CD4-positive, alpha-beta T cell (primary cell): ENCODE results near the gene HSD17B10. TPM values are rescaled to one million over a fixed set of nuclear protein-coding genes. Genes with fewer than 3 reads are reported as not detected.
"Not testable (repeated sequence)": the region's sequence is repeated elsewhere in the genome, so short reads cannot be mapped to it uniquely, and the experiment has no call there.

ENCODE experiments used
- ATAC-seq: fragments of 200-7000 bp; cut with Tn5 transposase; one replicate; pipeline ENCODE4 v1.10.0; 2022; ENCODE audit warnings: mild to moderate bottlenecking; ENCODE audit not compliant: poor library complexity
- CTCF ChIA-PET: fragments of 350-600 bp; sonication (Branson Sonifier 250); formaldehyde crosslinking; loops from one replicate; lab custom pipeline; 2021; ENCODE audit warnings: antibody characterized with exemption, inconsistent platforms; lab: Charles Lee
- POLR2A ChIA-PET: fragments of 350-600 bp; sonication (Branson Sonifier 250); formaldehyde crosslinking; loops from one replicate; lab custom pipeline; 2021; ENCODE audit warnings: antibody characterized with exemption, inconsistent platforms; lab: Charles Lee
- DNase-seq, 14 experiments: peaks; one replicate each; pipeline ENCODE4 v3.0.0-alpha.2; 2013 to 2020; ENCODE audit warnings: mixed read lengths in 2 of 14
- H3K27ac ChIP-seq, 2 donors: one replicate each; pipeline versions ENCODE4 v1.5.1 to v1.7.0; 2013; ENCODE audit warnings: low read length in 2 of 2, low read depth in 1 of 2, mild to moderate bottlenecking in 1 of 2
- H3K27me3 ChIP-seq, 2 experiments: 1 replicate in 1 of 2; 2 replicates in 1 of 2; pipeline versions ENCODE4 v1.6.1 to v1.7.0; 2013; ENCODE audit warnings: low read length in 2 of 2, control low read depth in 1 of 2, mild to moderate bottlenecking in 1 of 2, moderate library complexity in 1 of 2; ENCODE audit not compliant: insufficient read depth in 2 of 2, control insufficient read depth in 1 of 2
- H3K36me3 ChIP-seq: one replicate; pipeline ENCODE4 v1.6.1; 2013; ENCODE audit warnings: low read length, control low read depth; ENCODE audit not compliant: insufficient read depth
- H3K4me1 ChIP-seq: one replicate; pipeline ENCODE4 v1.6.1; 2013; ENCODE audit warnings: low read length, control low read depth; ENCODE audit not compliant: insufficient read depth
- H3K4me3 ChIP-seq: one replicate; pipeline ENCODE4 v1.5.1; 2013; ENCODE audit warnings: mild to moderate bottlenecking, low read length, moderate library complexity
- H3K9me3 ChIP-seq, 2 experiments: 1 replicate in 1 of 2; 2 replicates in 1 of 2; pipeline versions ENCODE4 v1.6.1 to v1.7.0; 2013; ENCODE audit warnings: low read length in 2 of 2, mild to moderate bottlenecking in 2 of 2, control low read depth in 1 of 2, moderate library complexity in 1 of 2; ENCODE audit not compliant: control insufficient read depth in 1 of 2, insufficient read depth in 1 of 2
- H3K27ac Mint-ChIP-seq: one replicate; pipeline ENCODE4 v1.8.0; 2020; ENCODE audit warnings: mixed read lengths
- H3K27me3 Mint-ChIP-seq: one replicate; pipeline ENCODE4 v1.8.0; 2021; ENCODE audit warnings: mixed read lengths
- H3K36me3 Mint-ChIP-seq: one replicate; pipeline ENCODE4 v1.8.0; 2021; ENCODE audit warnings: low read depth, mixed read lengths
- H3K4me1 Mint-ChIP-seq: one replicate; pipeline ENCODE4 v1.8.0; 2021; ENCODE audit warnings: low read depth, mixed read lengths
- H3K4me3 Mint-ChIP-seq: one replicate; pipeline ENCODE4 v1.8.0; 2020; ENCODE audit warnings: mild to moderate bottlenecking, mixed read lengths
- H3K9me3 Mint-ChIP-seq: one replicate; pipeline ENCODE4 v1.8.0; 2020; ENCODE audit warnings: mixed read lengths
- intact Hi-C, 2 experiments: fragments of 100-400 bp; cut with DNase I in 1 of 2; cut with micrococcal nuclease in 1 of 2; formaldehyde crosslinking; loops; one replicate each; pipeline versions ENCODE4 v1.15.1 to v1.9.0; 2023 to 2025; cut with DNase I, micrococcal nuclease
- total RNA-seq, 174 experiments: library from RNA in 2 of 174; stranded (reverse) in 2 of 174; gene quantifications; one replicate each; pipeline ENCODE4 v1.2.3 and lab custom pipeline; 2021 to 2026
- TF ChIP-seq, protein P1 (sequence below): fragments of 200-600 bp; IDR thresholded peaks from one replicate; pipeline ENCODE4 v1.8.0; 2022; ENCODE audit warnings: antibody characterized with exemption, mild to moderate bottlenecking

HSD17B10 gene
- total RNA-seq, 2 experiments from 2014 or later = 27.0 to 28.6 TPM

DNA sequence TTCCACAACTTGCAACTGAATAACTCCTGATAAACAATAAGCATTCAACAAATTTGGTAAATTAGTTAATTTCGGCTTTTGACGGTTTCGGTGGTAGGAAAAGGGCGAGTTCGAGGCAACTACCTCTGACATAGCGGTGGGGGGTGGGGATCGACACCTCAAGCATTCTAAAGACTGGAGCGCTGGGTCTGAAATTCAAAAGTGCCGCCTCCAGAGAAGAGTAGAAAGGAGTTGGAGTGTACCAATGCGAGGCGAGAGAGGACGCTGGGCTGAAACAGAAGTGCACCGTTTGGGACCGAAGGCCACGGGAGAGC, 12.4 kb downstream of the HSD17B10 start:
- Histone ChIP-seq H3K27ac (peak overlapping the region; percentile 90 to 98), H3K36me3 (peaks cover 3% of the 10 kb centered on the region), H3K4me1 (peaks cover 34% of the 10 kb centered on the region), H3K27me3 (no peaks in the 10 kb centered on the region), H3K4me3 (peak overlapping the region; percentile 93), H3K9me3 (no peaks in the 10 kb centered on the region)
- CTCF ChIA-PET = interaction anchor here (0.5 to 2.5 kb wide), 4 partner anchors 14 to 108 kb away, joined by 3 to 19 read pairs (median 6); no protein-coding TSS in a partner anchor
- no peaks in the 10 kb centered on the region for H3K9me3 Mint-ChIP-seq
- peak overlapping the region; percentile 99 for H3K4me3 Mint-ChIP-seq
- H3K27me3 Mint-ChIP-seq = no peaks in the 10 kb centered on the region
- peaks cover 17% of the 10 kb centered on the region for H3K36me3 Mint-ChIP-seq
- peak; percentile 16 for ATAC-seq
- POLR2A ChIA-PET = interaction anchor here (0.6 to 2.2 kb wide), 11 partner anchors 11 to 1108 kb away, joined by 3 to 17 read pairs (median 10); partner anchors contain the start of genes GNL3L, KDM5C, PHF8 and TSPYL2
- peak overlapping the region; percentile 90 for H3K27ac Mint-ChIP-seq
- H3K4me1 Mint-ChIP-seq = peaks cover 28% of the 10 kb centered on the region
- DNase-seq = no peak
- TF ChIP-seq, protein P1, sequence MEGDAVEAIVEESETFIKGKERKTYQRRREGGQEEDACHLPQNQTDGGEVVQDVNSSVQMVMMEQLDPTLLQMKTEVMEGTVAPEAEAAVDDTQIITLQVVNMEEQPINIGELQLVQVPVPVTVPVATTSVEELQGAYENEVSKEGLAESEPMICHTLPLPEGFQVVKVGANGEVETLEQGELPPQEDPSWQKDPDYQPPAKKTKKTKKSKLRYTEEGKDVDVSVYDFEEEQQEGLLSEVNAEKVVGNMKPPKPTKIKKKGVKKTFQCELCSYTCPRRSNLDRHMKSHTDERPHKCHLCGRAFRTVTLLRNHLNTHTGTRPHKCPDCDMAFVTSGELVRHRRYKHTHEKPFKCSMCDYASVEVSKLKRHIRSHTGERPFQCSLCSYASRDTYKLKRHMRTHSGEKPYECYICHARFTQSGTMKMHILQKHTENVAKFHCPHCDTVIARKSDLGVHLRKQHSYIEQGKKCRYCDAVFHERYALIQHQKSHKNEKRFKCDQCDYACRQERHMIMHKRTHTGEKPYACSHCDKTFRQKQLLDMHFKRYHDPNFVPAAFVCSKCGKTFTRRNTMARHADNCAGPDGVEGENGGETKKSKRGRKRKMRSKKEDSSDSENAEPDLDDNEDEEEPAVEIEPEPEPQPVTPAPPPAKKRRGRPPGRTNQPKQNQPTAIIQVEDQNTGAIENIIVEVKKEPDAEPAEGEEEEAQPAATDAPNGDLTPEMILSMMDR = no peak
- intact Hi-C loops = loop anchor here (2.0 to 10.0 kb wide), 5 partner anchors 13 to 1386 kb away; partner anchors contain the start of genes HSD17B10 (in 1 of the 2), HUWE1 (in 1 of the 2), KDM5C (in 1 of the 2) and MAGED2 (in 1 of the 2)

DNA sequence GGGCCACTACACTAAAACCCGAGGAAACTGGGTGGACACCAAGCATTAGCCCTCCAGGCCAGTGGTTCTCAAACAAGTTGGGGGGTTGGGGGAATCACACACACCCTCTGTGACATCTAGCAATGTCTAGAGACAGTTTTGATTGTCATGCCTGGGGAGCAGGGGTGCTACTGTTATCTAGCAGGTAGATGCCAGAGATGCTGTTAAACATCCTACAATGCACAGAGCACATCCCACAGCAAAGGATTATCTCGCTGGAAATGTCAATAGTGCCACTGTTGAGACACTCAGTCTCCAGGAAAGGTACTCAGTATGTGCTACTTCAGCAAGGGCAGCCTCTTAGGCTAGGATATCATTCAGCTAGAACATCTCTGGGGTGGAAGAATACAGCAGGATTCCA, 13.0 kb downstream of the HSD17B10 start:
- Mint-ChIP-seq H3K27me3 (no peaks in the 10 kb centered on the region), H3K36me3 (peaks cover 17% of the 10 kb centered on the region), H3K4me1 (peaks cover 28% of the 10 kb centered on the region), H3K27ac (peak overlapping the region; percentile 90), H3K4me3 (peak overlapping the region; percentile 99), H3K9me3 (no peaks in the 10 kb centered on the region)
- peak overlapping the region; percentile 93 for H3K4me3 ChIP-seq
- DNase-seq (no peak), ATAC-seq (no peak)
- peaks cover 34% of the 10 kb centered on the region for H3K4me1 ChIP-seq
- H3K27ac ChIP-seq = peak overlapping the region; percentile 35 to 98
- intact Hi-C loops = loop anchor here (2.0 to 10.0 kb wide), 4 partner anchors 14 to 1386 kb away; partner anchors contain the start of genes HSD17B10 (in 1 of the 2), HUWE1 (in 1 of the 2) and MAGED2 (in 1 of the 2)
- H3K36me3 ChIP-seq = peaks cover 3% of the 10 kb centered on the region
- POLR2A ChIA-PET = no interaction called here
- TF ChIP-seq, protein P1 = no peak
- no peaks in the 10 kb centered on the region for H3K27me3 ChIP-seq
- CTCF ChIA-PET = interaction anchor here (1.9 to 2.4 kb wide), 2 partner anchors 61 to 108 kb away, joined by 4 to 8 read pairs; no protein-coding TSS in a partner anchor
- H3K9me3 ChIP-seq = no peaks in the 10 kb centered on the region

GRCh38 chrX:53420351-53420750, 13.8 kb downstream of the HSD17B10 start:
- H3K4me1 Mint-ChIP-seq = peaks cover 28% of the 10 kb centered on the region
- DNase-seq, H3K9me3 Mint-ChIP-seq, H3K27me3 ChIP-seq, H3K27me3 Mint-ChIP-seq, POLR2A ChIA-PET, H3K36me3 ChIP-seq, ATAC-seq, H3K27ac ChIP-seq, H3K9me3 ChIP-seq, H3K4me3 ChIP-seq: not testable (repeated sequence)
- peaks cover 17% of the 10 kb centered on the region for H3K36me3 Mint-ChIP-seq
- H3K27ac Mint-ChIP-seq = peak overlapping the region; percentile 27
- peak overlapping the region; percentile 99 for H3K4me3 Mint-ChIP-seq
- intact Hi-C loops = loop anchor here (2.0 to 10.0 kb wide), 4 partner anchors 14 to 1387 kb away; partner anchors contain the start of genes HSD17B10 (in 1 of the 2), HUWE1 (in 1 of the 2) and MAGED2 (in 1 of the 2)
- peaks cover 34% of the 10 kb centered on the region for H3K4me1 ChIP-seq
- CTCF ChIA-PET = interaction anchor here (0.7 kb wide), 1 partner anchor 135 kb away, joined by 3 read pairs; no protein-coding TSS in a partner anchor
